ENCODE results near the gene DUSP16.

DNA sequence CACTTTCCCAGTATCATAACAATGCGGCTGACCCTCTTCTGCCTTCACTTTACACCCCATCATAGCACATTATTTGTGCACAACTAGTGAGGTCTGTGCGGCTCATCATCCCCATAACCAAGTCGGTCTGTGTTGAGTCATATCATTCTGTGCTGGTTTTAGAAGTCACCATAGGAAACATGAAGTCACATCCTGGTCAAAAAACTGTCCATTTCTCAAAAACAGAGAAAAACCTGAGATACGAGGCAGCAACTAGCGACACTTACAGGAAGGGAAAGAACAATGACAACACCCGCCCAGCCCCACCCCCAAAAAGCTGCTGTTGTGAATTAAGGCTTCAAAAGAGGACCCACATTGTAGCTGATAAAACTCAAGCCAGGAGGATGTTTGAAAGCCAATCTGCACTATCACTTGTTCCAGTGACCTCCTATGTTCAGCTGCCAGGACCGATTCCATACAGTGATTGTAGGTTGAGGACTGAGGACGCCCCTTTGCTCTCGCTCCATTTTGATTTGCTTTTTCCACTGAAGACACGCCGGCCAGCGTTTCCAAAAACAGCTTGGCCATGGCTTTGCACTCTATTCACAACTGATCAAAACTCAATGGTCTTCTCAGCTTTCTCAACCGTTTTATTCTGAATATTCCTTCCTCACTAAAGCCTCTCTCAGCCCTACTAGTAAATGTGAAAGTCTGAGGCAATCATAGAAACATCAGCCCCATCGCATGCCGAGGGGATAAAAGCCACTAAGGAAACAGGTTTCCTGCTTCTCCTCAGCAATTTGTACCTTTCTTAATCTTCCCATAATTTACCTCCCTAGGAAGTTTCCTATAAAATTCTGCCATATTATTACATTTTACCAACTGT, 87.5 kb downstream of the DUSP16 start:
- TF ChIP-seq CEBPB (IDR thresholded peaks at IDR 0.05; ENCODE audit: low read depth, low read length): no peak
- TF ChIP-seq, protein P1, sequence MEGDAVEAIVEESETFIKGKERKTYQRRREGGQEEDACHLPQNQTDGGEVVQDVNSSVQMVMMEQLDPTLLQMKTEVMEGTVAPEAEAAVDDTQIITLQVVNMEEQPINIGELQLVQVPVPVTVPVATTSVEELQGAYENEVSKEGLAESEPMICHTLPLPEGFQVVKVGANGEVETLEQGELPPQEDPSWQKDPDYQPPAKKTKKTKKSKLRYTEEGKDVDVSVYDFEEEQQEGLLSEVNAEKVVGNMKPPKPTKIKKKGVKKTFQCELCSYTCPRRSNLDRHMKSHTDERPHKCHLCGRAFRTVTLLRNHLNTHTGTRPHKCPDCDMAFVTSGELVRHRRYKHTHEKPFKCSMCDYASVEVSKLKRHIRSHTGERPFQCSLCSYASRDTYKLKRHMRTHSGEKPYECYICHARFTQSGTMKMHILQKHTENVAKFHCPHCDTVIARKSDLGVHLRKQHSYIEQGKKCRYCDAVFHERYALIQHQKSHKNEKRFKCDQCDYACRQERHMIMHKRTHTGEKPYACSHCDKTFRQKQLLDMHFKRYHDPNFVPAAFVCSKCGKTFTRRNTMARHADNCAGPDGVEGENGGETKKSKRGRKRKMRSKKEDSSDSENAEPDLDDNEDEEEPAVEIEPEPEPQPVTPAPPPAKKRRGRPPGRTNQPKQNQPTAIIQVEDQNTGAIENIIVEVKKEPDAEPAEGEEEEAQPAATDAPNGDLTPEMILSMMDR (IDR thresholded peaks at IDR 0.05; ENCODE audit: control extremely low read depth in 1 of 3, insufficient read depth in 1 of 3, low read depth in 1 of 3, low read length in 3 of 3): no peak
- TF ChIP-seq RAD21 (IDR thresholded peaks at IDR 0.05 in 1 of 2, conservative IDR thresholded peaks at IDR 0.05 in 1 of 2; ENCODE audit: low read depth in 2 of 2, low read length in 2 of 2): no peak
- no peak for TF ChIP-seq EP300 (IDR thresholded peaks at IDR 0.05; ENCODE audit: borderline replicate concordance in 1 of 2, low read depth in 2 of 2, low read length in 2 of 2)
- TF ChIP-seq SIN3A (conservative IDR thresholded peaks at IDR 0.05 in 1 of 2, IDR thresholded peaks at IDR 0.05 in 1 of 2; ENCODE audit: low read depth in 1 of 2, low read length in 2 of 2): no peak
- no peak for TF ChIP-seq POLR2AphosphoS5 (IDR thresholded peaks at IDR 0.05; ENCODE audit: low read depth, low read length)
- TF ChIP-seq TEAD4 (IDR thresholded peaks at IDR 0.05; ENCODE audit: low read depth, low read length): no peak
- no peak for TF ChIP-seq SP1 (IDR thresholded peaks at IDR 0.05; ENCODE audit: low read depth, low read length)
- no peak for TF ChIP-seq JUN (IDR thresholded peaks at IDR 0.05; ENCODE audit: low read depth, low read length)
- TF ChIP-seq, protein P2, sequence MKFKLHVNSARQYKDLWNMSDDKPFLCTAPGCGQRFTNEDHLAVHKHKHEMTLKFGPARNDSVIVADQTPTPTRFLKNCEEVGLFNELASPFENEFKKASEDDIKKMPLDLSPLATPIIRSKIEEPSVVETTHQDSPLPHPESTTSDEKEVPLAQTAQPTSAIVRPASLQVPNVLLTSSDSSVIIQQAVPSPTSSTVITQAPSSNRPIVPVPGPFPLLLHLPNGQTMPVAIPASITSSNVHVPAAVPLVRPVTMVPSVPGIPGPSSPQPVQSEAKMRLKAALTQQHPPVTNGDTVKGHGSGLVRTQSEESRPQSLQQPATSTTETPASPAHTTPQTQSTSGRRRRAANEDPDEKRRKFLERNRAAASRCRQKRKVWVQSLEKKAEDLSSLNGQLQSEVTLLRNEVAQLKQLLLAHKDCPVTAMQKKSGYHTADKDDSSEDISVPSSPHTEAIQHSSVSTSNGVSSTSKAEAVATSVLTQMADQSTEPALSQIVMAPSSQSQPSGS (IDR thresholded peaks at IDR 0.05; ENCODE audit: low read length): no peak
- TF ChIP-seq POLR2A (IDR thresholded peaks at IDR 0.05; ENCODE audit: control extremely low read depth in 1 of 2, low read depth in 2 of 2, low read length in 2 of 2): 0 out of 3 replicates have a peak, but pooled peaks of 1 of the 2 experiments have one; percentile 19
- no peak for TF ChIP-seq CHD1 (IDR thresholded peaks at IDR 0.05; ENCODE audit: low read depth, low read length)
